GM21723 (cell line): Measurements from ENCODE around the gene ZNF423.

ENCODE experiments used
- ATAC-seq: cut with Tn5 transposase; IDR thresholded peaks from one replicate; pipeline ENCODE4 v1.9.1; 2021; ENCODE audit warnings: mild to moderate bottlenecking, moderate library complexity; ENCODE audit not compliant: unreplicated experiment

Gene ZNF423

DNA sequence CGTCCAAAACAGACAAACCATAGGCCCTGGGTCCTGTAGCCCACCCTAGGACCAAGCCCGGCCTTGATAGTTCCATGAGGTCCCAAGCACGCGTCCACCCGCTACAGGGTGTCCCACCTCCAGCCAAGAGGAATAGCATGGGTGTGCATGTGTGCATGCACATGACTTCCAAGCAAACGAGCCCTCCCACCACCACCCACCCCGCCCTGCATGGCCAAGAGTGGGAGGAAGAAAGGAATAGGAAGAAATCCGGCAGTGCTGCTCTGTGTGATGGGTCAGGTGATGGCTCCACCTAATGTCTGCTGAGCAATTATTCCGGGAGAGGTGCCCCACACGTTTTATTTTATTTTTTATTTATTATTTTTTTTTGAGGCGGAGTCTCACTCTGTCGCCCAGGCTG, 184.6 kb downstream of the ZNF423 start:
- ATAC-seq: no peak

DNA sequence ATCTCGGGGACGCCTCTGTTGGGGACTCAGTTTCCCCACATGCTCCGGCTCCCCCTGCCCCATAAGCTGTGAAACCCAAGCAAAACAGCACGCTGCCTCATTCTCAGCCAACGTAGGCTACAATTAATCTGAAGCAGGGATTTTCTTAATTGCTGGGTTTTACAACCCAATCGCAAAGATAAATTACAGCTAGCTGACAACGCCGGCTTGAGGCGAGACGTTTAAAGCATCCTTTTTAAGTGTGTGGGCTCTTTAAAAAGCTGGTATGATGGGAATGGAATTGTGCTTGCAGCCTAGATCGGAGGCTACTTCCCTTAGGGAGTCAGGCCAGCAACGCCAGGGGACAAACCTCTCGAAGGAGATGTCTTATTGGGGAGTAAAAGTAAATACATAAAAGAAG, 185.3 kb downstream of the ZNF423 start:
- ATAC-seq: no peak

GRCh38 chr16:49665482-49666230, 190.3 kb downstream of the ZNF423 start:
- ATAC-seq: no peak

- no peak for ATAC-seq
These were observed 191.4 kb downstream of the ZNF423 start for GRCh38 chr16:49664221-49665215.

- no peak for ATAC-seq
These were observed 192.5 kb downstream of the ZNF423 start for GRCh38 chr16:49663081-49664065.

- ATAC-seq: no peak
These were observed 193.3 kb downstream of the ZNF423 start for GRCh38 chr16:49662569-49662968.

DNA sequence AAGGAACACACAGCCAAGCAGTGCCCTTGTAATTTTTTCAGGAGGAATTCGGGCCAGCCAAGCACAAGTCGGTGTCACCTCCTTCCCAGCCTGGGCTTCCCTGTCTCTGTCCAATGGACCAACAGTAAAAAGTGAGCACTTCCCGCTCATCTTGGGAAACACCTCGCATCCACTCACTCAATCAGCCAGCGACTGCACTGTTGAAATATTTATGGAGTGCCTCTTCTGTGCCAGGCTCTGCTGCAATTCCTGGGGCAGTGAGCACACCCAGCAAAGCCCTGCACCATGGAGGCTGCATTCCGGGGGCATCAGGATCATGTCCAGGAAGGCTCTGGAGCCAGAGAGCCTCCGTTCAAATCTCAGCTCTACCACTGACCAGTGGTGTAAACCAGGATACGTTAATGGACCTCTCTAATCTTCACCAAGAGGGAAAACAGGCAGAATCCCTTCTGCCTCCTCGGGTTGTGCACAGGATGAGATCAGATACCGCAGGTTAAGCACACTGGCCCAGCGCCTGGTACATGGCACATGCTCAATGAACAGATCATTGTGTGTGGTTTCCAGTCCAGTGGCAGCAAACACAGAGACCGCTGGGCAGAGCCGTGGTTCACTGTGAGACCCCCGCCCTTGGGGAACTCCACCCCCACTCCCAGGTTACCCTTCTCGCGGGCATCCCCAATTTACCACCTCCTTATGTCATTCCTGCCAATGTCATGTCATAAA, 194.3 kb downstream of the ZNF423 start:
- ATAC-seq: no peak

- no peak for ATAC-seq
These were observed 195.3 kb downstream of the ZNF423 start for GRCh38 chr16:49660626-49661025.

GRCh38 chr16:49659356-49659755, 196.6 kb downstream of the ZNF423 start:
- no peak for ATAC-seq

- no peak for ATAC-seq
These were observed 197.4 kb downstream of the ZNF423 start for GRCh38 chr16:49658531-49658930.

DNA sequence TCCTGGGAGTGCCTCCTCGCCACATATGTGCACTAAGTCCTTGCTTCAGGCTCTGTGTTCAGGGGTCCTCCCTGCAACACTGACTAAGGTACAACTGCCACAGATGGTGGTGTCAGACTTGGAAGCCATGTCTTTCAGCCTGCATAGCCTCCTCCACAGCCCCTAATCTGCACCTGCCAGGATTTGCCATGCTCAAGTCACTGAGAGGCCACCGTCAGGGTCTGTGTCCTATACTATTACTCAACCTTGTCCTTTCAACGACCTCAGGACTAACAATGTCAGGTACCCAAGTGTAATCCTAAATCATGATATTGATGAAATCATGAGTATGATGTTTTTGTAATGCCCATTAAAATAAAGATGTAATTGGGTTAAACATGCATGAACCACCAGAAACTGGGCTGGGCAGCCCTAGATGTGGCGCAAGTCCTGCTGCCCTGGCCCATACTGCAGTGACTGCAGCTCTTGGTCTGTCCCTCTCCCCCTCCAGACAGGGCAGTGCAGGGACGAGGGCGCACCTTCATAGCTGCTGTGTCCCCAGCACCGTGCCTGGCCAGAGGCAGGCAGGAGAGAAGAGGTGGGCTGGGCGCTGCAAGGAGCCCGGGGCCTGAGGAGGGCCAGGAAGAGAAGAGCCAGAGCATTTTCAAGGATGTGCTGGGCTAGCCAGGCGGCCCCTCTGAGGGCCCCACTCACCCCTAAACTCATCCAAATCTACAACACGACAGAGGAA, 198.0 kb downstream of the ZNF423 start:
- no peak for ATAC-seq

- no peak for ATAC-seq
These were observed 201.5 kb downstream of the ZNF423 start for GRCh38 chr16:49654425-49654824.

GRCh38 chr16:49653577-49653976, 202.3 kb downstream of the ZNF423 start:
- no peak for ATAC-seq

GRCh38 chr16:49653173-49653570, 202.7 kb downstream of the ZNF423 start:
- no peak for ATAC-seq

GRCh38 chr16:49652456-49653172, 203.3 kb downstream of the ZNF423 start:
- no peak for ATAC-seq

- no peak for ATAC-seq
These were observed 203.9 kb downstream of the ZNF423 start for GRCh38 chr16:49651996-49652395.

DNA sequence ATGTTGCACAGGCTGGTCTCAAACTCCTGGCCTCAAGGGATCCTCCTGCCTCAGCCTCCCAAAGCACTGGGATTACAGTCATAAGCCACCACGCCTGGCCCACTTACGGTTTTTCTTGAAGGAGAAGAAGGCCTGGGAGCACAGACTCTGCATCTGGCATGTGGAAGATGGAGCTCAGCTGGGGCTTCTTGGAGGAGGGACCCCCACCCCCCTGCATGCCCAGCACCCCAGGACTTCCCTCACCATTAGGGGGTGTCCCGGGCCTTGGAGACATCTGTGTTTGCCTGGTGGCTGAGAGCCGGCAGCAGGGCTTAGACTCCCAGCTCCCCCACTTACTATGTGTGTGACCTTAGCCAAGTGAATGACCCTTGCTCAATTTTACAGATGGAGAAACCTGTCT, 204.7 kb downstream of the ZNF423 start:
- ATAC-seq: no peak

DNA sequence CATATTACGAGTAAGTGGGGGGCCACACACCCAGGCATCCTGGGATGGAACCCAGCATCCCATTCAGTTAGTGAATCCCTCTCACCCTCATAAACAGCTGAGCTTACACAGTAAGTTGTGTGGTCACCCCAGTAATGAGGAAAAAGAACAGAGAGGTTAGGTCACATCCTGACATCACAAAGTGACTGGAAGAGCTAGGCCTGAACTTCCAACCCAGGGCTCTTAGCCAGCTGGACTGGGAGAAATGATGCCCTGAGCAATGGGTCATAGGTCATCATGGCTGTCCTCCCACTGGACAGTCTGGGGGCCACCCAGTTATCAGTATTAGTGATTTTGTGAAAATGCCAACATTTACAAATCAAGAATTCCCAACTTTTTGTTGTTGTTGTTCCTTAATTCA, 205.3 kb downstream of the ZNF423 start:
- no peak for ATAC-seq
